Natural killer cell (primary cell): Measurements from ENCODE around the gene MPL. TPM values are rescaled to one million over a fixed set of nuclear protein-coding genes. Genes with fewer than 3 reads are reported as not detected.

Source experiments
- ATAC-seq, 3 donors: fragments of 150-1000 bp in 2 of 3; fragments of 200-7000 bp in 1 of 3; cut with Tn5 transposase; 1 replicate in 1 of 3; 2 replicates in 2 of 3; pipeline ENCODE4 v1.10.0; 2021; ENCODE audit warnings: mild to moderate bottlenecking in 2 of 3, moderate library complexity in 2 of 3
- DNase-seq, 2 donors: peaks; one replicate each; pipeline versions ENCODE4 v3.0.0 to v3.0.0-alpha.2; 2013 to 2021; ENCODE audit warnings: mixed read lengths in 1 of 2
- H3K27ac ChIP-seq: one replicate; pipeline ENCODE4 v1.5.1; 2013; ENCODE audit warnings: mild to moderate bottlenecking, low read length
- H3K27me3 ChIP-seq: one replicate; pipeline ENCODE4 v1.6.1; 2013; ENCODE audit warnings: low read length; ENCODE audit not compliant: control insufficient read depth, insufficient read depth
- H3K36me3 ChIP-seq: one replicate; pipeline ENCODE4 v1.6.1; 2013; ENCODE audit warnings: low read length; ENCODE audit not compliant: control insufficient read depth, insufficient read depth
- H3K4me1 ChIP-seq: one replicate; pipeline ENCODE4 v1.6.1; 2013; ENCODE audit warnings: low read length; ENCODE audit not compliant: control insufficient read depth, insufficient read depth
- H3K4me3 ChIP-seq: one replicate; pipeline ENCODE4 v1.5.1; 2013; ENCODE audit warnings: low read length
- H3K9me3 ChIP-seq: one replicate; pipeline ENCODE4 v1.6.1; 2013; ENCODE audit warnings: low read length; ENCODE audit not compliant: control insufficient read depth, insufficient read depth
- H3K27ac Mint-ChIP-seq, 2 donors: one replicate each; pipeline ENCODE4 v1.8.0; 2022; ENCODE audit warnings: mild to moderate bottlenecking in 2 of 2, mixed read lengths in 2 of 2, moderate library complexity in 1 of 2
- H3K27me3 Mint-ChIP-seq, 2 donors: one replicate each; pipeline ENCODE4 v1.8.0; 2022; ENCODE audit warnings: low read depth in 2 of 2, mixed read lengths in 2 of 2
- H3K36me3 Mint-ChIP-seq: one replicate; pipeline ENCODE4 v1.8.0; 2022; ENCODE audit warnings: mixed read lengths
- H3K4me1 Mint-ChIP-seq, 2 donors: one replicate each; pipeline ENCODE4 v1.8.0; 2022; ENCODE audit warnings: mixed read lengths in 2 of 2
- H3K4me3 Mint-ChIP-seq: one replicate; pipeline ENCODE4 v1.8.0; 2022; ENCODE audit warnings: mild to moderate bottlenecking, moderate library complexity, mixed read lengths
- H3K9me3 Mint-ChIP-seq, 2 donors: one replicate each; pipeline ENCODE4 v1.8.0; 2022; ENCODE audit warnings: mixed read lengths in 2 of 2
- WGBS: methylation state at CpG from one replicate; pipeline ENCODE4 v1.1.7; 2013; ENCODE audit warnings: missing lambda C conversion rate; ENCODE audit not compliant: insufficient coverage; 5-methylcytosine and 5-hydroxymethylcytosine counted together
- intact Hi-C: fragments of 100-400 bp; cut with micrococcal nuclease; formaldehyde crosslinking; loops from one replicate; pipeline ENCODE4 v1.14.2; 2022
- total RNA-seq, 4 donors: library from RNA; stranded (reverse); fragments of 120-200 nt in 1 of 4; gene quantifications; one replicate each; pipeline versions ENCODE4 v1.2.3 to v1.2.4, GENCODE V29; 2013 to 2022
- TF ChIP-seq, protein P1 (sequence below): fragments of 200-600 bp; IDR thresholded peaks from one replicate; pipeline ENCODE4 v1.8.0; 2022; ENCODE audit warnings: antibody characterized with exemption

Gene MPL
- total RNA-seq, 3 donors from 2014 or later (not counting 1 experiment from before 2014, with no cell fraction given), result 0.43 to 1.7 (median 0.48) TPM

DNA sequence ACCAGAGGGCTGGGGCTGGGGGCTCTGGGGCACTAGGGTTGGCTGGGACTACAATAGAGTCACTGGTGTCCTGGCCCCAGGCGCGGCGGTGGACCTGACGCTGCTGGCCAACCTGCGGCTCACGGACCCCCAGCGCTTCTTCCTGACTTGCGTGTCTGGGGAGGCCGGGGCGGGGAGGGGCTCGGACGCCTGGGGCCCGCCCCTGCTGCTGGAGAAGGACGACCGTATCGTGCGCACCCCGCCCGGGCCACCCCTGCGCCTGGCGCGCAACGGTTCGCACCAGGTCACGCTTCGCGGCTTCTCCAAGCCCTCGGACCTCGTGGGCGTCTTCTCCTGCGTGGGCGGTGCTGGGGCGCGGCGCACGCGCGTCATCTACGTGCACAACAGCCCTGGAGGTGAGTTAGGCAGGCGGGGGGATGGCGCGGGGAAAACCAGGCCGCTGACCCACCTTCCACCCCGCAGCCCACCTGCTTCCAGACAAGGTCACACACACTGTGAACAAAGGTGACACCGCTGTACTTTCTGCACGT, 32.8 kb upstream of the MPL start:
- H3K9me3 ChIP-seq, result no peaks in the 10 kb centered on the region
- intact Hi-C loops, result no loop called here
- Mint-ChIP-seq H3K4me1 (peaks cover 6 to 17% of the 10 kb centered on the region in 2 donors), H3K9me3 (no peaks in the 10 kb centered on the region), H3K36me3 (no peaks in the 10 kb centered on the region), H3K27ac (no peak overlapping the region), H3K27me3 (no peaks in the 10 kb centered on the region), H3K4me3 (no peak overlapping the region)
- 94% methylated on average over 46 of the region's 46 CpGs for WGBS
- TF ChIP-seq, protein P1, sequence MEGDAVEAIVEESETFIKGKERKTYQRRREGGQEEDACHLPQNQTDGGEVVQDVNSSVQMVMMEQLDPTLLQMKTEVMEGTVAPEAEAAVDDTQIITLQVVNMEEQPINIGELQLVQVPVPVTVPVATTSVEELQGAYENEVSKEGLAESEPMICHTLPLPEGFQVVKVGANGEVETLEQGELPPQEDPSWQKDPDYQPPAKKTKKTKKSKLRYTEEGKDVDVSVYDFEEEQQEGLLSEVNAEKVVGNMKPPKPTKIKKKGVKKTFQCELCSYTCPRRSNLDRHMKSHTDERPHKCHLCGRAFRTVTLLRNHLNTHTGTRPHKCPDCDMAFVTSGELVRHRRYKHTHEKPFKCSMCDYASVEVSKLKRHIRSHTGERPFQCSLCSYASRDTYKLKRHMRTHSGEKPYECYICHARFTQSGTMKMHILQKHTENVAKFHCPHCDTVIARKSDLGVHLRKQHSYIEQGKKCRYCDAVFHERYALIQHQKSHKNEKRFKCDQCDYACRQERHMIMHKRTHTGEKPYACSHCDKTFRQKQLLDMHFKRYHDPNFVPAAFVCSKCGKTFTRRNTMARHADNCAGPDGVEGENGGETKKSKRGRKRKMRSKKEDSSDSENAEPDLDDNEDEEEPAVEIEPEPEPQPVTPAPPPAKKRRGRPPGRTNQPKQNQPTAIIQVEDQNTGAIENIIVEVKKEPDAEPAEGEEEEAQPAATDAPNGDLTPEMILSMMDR, result no peak
- DNase-seq (no peak), ATAC-seq (no peak)
- peaks cover 9% of the 10 kb centered on the region for H3K4me1 ChIP-seq
- H3K27ac ChIP-seq, result no peak overlapping the region
- no peak overlapping the region for H3K4me3 ChIP-seq
- H3K27me3 ChIP-seq, result no peaks in the 10 kb centered on the region
- peaks cover 2% of the 10 kb centered on the region for H3K36me3 ChIP-seq

DNA sequence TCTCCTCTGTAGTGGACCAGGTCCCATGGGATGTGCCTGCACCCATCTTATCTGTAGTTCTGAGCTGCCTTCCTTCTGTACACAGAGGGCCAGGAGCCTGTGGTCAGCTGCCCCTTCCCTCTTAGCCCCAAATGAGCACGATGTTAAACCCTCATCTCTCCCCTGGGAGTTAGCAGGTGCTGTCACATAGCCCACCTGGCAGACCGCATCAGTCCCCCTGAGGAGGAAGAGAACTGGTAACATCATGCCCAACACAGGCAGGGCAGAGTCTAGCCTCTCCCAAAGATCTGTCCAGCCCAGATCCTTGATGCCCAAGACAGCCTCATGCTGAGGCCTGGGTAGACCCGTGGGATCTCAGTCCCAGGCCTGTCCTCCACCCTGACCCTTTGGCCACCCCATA, 32.2 kb upstream of the MPL start:
- Histone ChIP-seq H3K9me3 (no peaks in the 10 kb centered on the region), H3K36me3 (peaks cover 2% of the 10 kb centered on the region), H3K27me3 (no peaks in the 10 kb centered on the region), H3K27ac (no peak overlapping the region), H3K4me3 (no peak overlapping the region), H3K4me1 (peaks cover 2% of the 10 kb centered on the region)
- TF ChIP-seq, protein P1, result no peak
- no peaks in the 10 kb centered on the region for H3K9me3 Mint-ChIP-seq
- H3K27me3 Mint-ChIP-seq, result no peaks in the 10 kb centered on the region
- H3K27ac Mint-ChIP-seq, result no peak overlapping the region
- peaks cover 6 to 16% of the 10 kb centered on the region in 2 donors for H3K4me1 Mint-ChIP-seq
- H3K36me3 Mint-ChIP-seq, result no peaks in the 10 kb centered on the region
- 65% methylated on average over 3 of the region's 3 CpGs for WGBS
- no peak for DNase-seq
- no peak overlapping the region for H3K4me3 Mint-ChIP-seq
- intact Hi-C loops, result no loop called here
- ATAC-seq, result no peak

DNA sequence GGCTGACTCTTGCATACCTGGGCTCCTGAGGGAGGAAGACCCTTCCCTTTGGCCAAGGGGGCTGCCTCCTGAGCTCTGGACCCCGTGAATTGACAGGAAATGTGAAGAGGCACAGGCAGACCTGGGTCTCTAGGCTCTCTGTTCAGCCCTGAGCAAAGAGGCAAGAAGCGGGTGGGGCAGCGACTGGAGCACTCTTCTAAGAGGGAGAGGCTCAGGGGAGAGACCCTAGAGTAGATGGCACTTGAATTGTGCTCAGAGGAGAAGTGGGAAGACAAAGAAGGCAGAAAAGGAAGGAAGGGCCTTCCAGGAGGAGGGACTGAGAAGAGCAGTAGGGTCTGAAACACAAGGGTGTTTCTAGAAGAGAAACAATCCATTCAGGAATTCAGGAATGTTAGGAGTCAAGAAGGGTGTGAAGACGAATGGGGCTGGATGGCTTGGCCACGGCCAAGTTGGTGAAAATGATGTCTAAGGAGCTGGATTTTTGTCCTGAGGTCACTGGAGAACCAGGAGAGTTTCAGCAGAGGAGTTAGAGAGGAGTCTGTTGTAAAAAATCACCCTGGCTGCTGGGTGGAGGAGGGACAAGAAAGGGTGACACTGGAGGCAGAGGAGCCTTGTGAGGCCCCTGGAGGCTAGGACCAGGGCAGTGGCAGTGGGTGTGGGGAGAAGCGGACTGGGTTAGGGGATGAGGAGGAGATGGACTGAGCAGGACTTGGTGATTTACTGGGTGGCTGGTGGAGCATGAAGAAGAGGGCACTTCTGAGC, 31.5 kb upstream of the MPL start:
- H3K36me3 ChIP-seq, result peaks cover 2% of the 10 kb centered on the region
- no peaks in the 10 kb centered on the region for H3K27me3 ChIP-seq
- Mint-ChIP-seq H3K4me3 (no peak overlapping the region), H3K27ac (no peak overlapping the region), H3K36me3 (no peaks in the 10 kb centered on the region), H3K4me1 (peaks cover 2 to 9% of the 10 kb centered on the region in 2 donors), H3K9me3 (no peaks in the 10 kb centered on the region), H3K27me3 (no peaks in the 10 kb centered on the region)
- ATAC-seq, result no peak
- TF ChIP-seq, protein P1, result no peak
- intact Hi-C loops, result no loop called here
- no peaks in the 10 kb centered on the region for H3K4me1 ChIP-seq
- WGBS, result 76% methylated on average over 6 of the region's 6 CpGs
- no peak for DNase-seq
- H3K4me3 ChIP-seq, result no peak overlapping the region
- no peaks in the 10 kb centered on the region for H3K9me3 ChIP-seq
- no peak overlapping the region for H3K27ac ChIP-seq
